Right lobe of liver (tissue), 4 donors: ENCODE data around the gene PGM2.

Source experiments
- CTCF ChIP-seq, 4 donors: fragments of 200-600 bp in 3 of 4; fragments of 450-650 bp in 1 of 4; IDR thresholded peaks; one replicate each; pipeline versions ENCODE4 v1.5.1 to v1.8.0; 2016 to 2022; ENCODE audit warnings: antibody characterized with exemption in 4 of 4, mild to moderate bottlenecking in 2 of 4
- POLR2A ChIP-seq: fragments of 450-650 bp; IDR thresholded peaks from one replicate; pipeline ENCODE4 v1.6.1; 2017; ENCODE audit warnings: antibody characterized with exemption, mild to moderate bottlenecking
- donor health status: DM: no; HTN: no; CAD: no.
- donor health status: DM: no; HTN: no; CAD: no.
- donor health status: DM: no; HTN: yes; CAD: no.

DNA sequence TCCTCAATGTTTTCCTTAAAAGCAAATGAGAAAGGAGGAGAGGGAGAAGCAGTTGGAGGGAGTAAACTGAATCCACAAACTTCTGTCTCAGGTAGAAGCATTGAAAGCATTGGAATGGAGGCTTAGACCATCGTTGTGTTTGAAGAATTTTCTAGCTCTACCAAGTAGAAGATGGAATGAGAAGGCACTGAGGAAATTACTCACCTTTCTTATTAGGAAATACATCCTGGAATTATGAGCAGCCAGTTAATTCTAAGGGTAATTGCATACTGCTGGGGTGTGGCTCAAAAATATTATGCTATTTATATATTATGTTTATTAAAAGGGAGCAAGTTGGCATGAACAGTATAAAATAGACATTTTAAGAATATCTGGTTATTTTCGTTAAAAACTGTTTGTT, 12.9 kb downstream of the PGM2 start:
- TF ChIP-seq CTCF (IDR thresholded peaks at IDR 0.05) (no peak), POLR2A (no peak)
